HG02571 (cell line): ENCODE results near the gene MOGAT3.

ENCODE experiments used
- ATAC-seq: cut with Tn5 transposase; IDR thresholded peaks from one replicate; pipeline ENCODE4 v1.9.1; 2021; ENCODE audit warnings: mild to moderate bottlenecking, moderate library complexity; ENCODE audit not compliant: unreplicated experiment

The MOGAT3 gene

DNA sequence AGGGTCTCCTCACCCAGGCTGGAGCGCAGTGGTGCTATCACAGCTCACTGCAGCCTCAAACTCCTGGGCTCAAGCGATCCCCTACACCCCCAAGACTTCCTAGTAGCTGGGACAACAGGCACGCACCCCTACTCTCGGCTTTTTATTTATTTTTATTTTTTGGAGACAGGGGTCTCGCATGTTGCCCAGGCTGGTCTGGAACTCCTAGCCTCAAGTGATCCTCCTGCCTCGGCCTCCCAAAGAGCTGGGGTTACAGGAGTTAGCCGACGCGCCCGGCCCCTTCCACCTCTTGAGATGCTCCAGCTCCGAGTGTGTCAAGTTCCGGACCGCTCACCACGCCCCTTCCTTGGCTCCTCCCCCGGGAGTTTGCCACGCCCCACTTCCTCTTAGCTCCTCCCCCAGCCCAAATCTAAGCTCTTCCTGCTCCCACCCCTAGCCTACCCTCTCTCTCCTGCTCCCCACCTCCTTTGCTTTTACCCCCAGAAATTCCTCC is 27.0 kb downstream of the MOGAT3 start:
- no peak for ATAC-seq

DNA sequence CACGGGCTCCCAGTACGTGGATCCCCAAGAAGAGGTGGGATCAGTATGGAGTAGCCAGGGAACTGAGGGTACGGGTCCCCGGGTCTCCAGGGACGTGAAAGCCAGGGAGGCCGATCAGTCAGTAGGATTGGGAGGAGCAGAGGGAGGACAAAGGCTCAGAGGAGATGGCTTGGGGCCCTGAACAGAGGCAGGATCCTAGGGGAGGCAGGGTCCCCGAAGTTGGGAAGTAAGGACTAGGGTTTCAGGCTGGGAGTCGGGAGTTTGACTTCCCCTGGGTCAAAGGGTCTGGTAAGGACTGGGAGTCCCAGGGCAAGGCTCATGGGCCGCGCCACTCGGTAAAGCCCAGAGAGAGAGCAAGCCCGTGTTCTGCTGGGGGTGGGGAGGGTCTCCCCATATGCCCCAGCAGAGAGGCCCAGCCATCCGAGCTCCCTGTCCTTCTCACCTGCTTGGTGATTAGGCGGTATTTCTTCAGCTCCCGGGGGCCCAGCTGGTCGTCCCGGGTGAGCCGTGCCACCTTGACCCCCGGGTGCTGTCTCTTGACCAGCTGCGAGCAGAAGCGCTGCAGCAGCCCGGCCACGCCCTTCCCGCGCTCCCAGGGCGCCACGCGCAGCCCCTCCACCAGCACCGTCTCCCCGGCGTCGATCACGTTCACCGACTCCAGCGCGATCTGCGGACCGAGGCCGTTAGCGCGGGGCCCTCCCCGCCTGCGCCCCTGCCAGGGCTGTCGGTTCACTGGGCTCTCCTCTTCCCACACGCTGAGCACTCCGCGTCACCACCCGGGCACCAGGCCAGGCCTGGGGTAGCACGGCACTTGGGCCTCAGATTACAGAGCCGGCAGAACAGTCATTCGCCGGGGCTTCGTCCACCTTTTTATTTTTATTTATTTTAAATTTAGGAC is 27.7 kb downstream of the MOGAT3 start:
- no peak for ATAC-seq

DNA sequence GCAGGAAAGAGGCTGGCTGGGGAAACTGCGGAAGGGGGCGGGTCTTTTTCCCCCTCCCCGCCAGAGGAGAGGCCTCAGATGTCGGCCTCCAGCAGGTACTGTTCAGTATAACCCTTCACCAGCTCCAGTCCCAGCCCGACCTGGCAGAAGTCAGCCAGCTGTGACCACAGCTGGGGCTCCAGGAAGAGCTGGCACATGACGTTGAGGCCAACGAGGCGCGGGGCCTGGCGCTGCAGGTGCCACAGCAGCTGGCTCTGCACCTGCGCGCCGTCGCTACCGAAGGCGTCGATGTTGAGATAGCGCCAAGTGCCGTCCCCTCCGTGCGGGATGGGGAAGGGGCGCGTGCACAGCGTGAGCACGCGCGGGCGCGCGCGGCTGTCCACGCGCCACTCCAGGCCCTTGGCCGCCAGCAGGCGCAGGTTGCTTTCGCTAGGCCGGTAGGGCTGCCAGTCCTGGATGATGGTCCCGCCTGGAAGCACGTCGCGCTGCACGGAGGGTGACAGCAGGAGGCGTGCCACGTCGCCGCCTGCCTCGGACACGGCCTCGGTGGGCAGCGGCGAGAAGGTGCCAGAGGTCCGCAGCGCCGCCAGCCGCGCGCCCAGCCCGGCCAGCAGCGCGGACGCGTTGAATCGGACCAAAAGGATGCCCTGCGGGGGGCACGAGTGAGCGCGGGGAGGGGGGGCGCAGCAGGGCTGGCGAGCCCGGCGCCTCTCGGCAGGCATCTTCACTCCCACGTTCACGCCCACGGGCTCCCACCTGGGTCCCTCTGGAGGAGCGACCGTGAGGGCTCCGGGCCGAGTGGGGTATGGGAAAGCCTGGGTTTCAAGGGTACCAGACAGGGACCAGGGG is 28.6 kb downstream of the MOGAT3 start:
- ATAC-seq, result no peak

DNA sequence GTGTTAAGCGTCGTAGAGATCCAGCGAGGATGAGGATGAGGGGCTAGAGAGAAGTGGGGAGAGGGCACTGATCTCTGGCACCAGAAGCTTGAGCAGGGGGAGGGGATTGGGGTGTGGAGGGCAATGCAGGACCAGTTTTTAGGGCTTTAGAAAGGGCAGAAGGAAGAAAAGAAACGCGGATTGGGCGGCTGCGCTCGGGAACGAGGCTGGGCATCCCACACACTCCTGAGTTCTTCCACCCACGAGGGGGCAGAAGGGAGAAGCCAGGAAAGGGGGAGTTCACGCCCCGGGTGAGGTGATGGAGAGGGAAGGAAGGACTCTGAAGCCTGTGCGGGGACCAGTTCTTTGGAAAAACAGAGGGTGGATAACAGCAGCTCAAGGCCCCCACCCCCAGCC is 29.4 kb downstream of the MOGAT3 start:
- no peak for ATAC-seq

DNA sequence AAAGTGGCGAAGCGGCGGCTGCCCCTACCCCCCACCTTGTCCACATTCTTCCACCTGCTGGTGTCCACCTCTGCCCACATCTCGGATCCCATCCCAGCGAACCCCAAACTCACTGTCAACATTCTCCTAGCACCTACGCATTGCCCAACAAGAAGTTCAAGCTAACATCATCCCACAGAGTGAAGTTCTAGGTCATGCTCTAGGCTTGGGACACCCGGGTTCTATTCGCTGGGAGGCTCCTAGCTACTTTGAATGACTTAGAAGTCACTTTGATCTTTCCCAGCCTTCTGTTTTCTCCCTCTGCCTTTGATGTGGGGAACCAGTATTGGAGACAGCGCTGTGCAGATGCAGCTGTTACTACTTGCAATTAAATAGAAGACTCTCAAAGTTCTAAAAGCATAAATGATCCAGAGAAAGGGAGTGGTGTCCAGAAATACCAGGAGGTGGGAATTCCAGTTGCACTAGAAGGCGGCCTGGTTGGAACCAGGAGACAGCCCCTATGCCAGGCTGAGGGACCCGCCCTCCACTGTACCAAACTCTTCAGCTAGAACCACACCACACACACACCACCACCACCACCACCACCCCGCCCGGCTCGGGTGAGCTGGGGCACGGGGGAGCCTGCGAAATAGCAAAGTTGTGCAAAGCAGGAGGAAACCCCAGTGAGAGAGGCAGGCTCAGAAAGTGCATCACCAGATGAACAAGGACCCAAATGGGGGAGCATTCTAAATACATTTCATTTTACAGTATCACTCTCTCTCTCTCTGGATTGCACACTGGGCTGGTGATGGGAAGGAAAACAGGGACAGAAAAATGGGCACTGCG is 30.0 kb downstream of the MOGAT3 start:
- no peak for ATAC-seq

DNA sequence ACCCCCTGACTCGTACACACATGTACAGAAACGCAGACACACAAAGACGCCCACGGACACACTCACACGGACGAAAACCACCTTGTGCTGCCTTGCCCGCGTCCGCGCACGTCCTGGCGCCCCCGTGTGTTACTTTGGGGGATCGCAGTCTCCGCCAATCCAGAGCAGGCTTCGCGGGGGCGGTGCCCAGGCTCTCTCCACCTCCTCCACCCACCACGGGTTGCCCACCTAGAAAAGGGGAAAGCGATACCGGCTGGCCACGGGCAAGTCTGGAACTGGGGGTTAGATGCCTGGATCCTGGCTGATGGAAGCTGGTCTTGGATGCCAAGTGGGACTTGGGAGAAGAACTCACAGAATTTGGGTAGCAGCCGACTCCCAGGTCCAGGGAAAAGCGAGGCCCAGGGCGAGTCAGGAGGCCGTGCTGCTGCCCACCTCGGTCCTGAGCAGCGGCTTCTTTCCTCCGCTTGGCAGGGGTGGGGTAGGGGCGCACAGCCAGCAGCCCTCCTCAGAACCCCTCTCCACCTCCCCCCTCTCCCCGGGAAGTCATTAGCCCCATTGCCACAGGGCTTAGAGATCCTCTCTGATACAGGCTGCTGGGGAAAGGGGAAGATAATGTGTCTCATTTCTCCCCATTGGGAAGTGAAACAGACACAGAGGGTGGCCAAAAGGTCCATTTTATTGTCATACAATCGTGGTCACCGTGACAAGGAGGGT is 30.8 kb downstream of the MOGAT3 start:
- no peak for ATAC-seq

DNA sequence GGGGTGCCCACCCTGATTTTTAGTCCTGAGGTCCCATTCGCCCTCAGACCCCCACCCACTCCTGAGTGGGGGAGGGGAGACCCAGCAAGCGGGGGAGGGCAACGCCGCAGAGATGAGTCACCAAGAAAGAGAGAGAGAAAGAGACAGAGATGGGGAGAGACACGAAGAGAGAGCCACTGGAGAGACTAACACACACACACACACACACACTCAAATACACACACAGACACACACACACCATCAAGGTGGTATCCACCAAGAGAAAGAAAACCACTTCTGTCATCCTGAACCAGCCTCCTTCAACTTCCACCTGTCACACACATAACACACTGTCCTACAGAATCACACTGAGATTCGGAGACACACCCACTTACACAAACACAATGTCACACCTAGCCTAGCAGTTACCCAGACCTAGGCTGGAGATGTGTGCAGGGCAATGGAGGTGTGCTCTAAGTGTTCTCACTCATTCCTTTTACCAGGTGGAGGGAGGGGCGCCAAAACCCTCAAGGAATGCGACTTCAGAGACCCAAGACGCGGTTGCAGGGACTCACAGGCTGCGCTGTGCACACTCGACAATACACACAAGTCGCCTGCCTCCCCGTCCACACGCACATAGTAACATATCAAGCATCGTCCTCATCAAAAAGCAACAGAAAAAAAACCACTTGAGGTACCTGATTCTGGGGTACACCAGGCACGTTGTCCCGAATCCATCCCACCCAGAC is 31.6 kb downstream of the MOGAT3 start:
- no peak for ATAC-seq

DNA sequence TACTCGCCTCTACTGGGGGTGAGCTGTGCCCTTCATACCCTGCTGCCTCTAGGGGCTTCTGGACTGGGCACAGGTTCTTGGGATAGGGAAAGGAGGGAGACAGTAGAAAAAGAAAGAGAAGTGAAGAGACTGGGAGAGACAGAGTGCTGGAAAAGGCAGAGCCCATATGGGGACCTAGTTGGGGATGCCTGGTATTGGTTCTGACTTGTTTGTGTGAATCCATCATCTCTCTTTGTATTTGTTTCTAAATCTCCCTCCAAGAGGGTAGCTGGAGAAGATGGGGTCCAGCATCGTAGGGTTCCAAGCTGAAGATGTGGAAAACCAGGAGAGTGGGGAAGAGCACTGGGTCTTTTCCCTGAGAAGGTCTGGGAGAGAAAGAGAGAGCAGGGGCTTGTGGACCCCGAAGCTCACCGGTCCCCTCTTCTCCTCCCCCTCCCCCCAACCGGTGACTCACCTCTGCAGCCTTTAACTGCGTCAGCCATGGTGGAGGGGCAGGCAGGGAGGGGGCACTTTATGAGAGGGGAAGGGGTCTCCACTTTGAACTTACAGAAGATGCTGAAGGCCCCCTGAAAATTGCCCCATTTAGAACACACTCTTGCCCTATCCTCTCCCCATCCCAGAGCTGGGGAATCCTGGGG is 32.3 kb downstream of the MOGAT3 start:
- no peak for ATAC-seq

DNA sequence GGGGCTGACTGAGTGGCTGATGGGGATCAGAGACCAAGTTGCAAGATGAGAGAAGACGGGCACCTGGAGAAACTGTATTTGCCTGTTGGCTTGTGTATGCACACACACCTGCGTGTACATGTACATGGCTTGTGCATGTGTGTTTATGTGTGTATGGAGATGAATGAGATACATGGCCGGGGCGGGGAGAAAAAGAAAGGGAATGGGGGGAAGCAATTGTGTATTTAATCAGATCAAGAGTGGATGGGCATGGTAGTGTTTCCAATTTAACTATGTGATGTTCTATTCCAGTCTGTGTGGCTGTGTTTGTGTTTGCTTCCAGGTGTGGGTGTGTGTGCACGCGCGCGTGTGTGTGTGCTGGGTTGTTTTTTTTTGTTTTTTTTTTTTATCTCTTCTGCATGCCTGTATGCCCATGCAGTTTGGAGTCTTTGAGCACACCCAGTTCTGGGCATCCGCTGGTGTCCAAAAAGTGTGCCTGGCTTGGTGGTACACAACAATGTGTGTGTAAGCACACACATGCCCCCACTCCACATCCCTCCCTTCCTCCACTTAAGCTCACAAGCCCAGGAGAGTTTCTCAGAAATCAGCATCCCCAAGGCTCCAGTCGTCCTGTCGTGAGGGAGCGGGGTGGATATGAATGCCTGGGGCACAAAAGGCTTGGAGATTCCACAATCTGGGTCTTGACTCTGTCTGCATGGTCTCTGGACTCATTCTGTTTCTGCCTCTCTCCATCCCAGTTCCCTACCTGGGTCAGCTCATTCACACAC is 33.0 kb downstream of the MOGAT3 start:
- no peak for ATAC-seq

DNA sequence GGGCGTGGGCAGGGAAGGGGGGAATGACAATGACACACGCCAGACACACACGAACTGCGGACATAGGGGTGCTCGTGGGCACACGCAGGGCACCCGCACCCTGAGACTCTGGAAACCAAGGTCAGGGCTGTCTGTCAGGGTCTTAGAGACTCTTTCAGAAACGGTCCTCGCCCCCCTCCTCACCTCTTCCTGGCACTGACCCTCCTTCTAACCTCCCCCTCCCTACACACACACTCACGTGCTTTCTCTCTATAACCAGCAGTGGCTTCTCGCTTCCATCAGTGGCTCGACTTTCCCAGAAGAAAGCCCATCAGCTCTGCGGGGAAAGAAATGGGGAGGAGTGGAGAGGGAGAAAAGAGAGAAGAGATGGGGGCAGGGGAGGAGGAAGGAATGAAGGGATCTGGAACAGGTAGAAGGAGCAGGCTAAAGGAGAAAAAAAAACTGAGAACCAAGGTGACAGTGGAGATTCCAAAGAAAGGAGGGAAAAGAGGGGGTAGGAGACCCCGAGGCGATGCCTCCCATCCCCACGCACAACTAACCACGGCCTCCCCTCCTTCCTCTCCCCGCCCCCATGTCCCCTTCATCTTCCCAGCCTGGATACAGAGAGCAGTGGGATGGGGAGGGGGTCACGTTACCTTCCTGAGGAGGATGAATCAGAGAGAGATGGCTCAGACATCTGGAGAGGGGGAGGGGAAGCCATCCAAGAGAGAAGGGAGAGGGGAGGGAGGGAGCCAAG is 33.8 kb downstream of the MOGAT3 start:
- ATAC-seq, result no peak

DNA sequence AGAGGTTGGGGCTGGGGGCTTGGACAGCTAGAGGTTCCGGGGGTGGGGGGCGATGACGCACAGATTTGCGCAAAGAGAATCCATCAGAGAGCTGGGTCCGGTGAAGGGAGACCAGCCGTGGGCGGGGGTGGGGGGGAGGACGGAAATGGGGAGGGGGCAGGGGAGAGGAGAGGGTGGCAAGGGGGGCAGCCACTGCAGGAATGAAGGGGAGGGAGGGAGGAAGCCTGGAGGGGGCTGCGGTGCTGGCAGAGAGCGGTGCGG is 34.3 kb downstream of the MOGAT3 start:
- ATAC-seq, result no peak

DNA sequence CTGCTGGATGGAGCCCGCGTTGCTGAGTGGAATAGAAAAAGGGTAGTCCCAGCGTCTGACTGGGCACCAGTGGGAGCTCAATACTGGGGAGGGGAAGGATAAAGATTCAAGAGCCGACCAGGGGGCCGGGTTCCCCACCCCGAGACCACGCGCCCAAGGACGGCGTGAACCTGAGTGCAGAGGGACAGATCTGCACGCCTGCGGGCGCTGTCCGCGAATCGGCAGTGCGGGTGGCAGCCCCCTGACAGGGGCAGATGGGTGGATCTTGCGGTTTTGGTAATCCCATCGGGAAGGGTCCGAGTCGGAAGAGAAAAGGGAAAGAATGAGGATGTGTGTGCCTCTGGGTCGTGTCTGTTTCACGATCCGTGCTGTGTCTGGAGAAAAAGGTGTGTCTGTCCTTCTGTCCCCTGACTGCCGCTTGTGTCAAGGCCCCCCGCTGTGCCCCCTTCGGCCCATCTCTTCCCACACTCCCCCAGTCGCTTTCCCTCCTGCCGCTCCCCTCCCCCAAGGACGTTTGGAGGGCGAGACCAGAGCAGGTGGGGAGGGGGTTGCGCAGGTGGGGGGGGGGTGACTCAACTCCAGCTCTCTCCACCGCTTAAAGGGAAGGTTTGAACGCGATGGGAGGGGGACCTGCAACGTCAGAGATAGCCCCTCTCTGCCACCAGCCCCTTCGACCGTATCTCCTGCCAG is 34.7 kb downstream of the MOGAT3 start:
- ATAC-seq, result no peak

DNA sequence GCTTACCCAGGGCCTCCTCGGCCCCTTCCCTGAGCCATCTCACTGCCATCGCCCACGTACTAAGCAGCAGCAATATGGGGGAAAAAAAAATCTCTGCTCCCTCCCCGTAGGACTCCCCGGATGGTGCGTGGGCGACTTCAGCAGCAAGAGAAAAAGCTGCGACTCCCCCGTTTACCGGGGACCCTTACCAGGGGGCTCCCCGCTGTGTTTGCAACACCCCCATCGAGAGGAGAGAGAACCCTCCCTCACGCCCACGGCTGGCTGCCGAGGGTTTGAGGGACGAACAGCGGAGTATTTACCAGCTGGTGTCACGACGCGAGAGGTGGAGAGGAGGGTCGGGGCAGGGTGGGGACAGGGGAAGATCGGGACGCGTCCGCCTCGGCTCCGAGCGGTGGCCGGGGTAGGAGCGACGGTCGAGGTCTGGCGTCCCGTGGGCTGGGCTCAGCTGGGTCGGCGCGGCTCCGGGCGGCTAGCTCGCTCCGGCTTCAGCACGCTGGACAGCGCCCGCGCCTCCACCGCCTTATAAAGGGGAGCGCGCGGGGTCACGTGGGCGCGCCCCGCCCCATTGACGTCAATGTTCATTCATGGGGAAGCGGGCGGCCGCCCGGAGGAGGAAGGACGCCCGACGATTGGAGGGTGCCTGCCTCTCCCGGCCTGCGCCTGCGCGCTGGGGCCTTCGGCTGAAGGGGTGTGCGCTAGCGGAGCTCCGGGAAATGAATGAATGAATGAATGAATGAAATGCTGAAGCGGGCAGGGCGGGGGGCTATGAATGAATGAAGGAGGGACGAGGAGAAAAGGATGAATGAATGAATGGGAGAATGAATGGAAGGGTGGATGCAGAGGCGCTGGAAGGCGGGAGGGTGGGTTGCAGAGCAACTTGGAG is 35.5 kb downstream of the MOGAT3 start, which contains the start of gene VGF:
TSS of gene VGF (minus strand) at position 495 of the 883 bp plus-strand sequence. CDS start 726 bp downstream, outside the sequence.
- ATAC-seq, result peak; percentile 72

DNA sequence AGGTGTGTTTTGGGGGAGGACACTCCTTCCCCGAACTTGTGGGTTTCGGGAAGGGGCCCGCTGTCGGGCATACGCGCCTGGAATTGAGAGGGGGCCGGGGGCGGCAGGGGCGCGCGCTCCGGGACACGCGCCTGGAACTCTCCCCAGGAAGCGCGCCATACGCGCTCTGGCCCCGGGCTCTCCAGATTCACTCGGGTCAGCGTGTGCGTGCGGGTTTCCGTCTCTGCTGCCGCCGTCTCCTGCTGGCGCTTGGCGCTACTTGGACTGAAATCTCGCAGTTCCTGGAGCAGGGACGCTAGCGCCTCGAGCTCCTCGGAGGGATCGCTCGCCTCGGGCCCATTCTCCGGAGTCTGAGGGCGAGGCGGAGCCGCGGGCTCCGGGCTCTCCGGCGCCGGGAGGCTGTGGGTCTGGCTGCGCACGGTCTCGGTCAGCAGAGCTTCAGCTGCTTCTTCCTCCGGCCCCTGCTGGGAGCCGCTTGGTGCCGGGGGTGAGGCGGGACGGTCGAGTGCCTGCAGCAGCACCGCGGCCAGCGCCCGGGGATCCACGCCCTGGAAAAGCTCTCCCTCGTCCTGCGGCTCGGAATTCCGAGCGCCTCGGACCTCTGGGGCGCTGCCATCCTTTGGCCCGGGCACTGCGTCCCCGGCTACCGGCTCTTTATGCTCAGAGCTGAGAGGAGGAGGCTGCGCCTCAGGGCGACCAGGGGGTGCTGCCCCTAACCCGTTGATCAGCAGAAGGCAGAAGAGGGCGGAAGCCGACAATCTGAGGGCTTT is 36.6 kb downstream of the MOGAT3 start:
- ATAC-seq, result no peak

DNA sequence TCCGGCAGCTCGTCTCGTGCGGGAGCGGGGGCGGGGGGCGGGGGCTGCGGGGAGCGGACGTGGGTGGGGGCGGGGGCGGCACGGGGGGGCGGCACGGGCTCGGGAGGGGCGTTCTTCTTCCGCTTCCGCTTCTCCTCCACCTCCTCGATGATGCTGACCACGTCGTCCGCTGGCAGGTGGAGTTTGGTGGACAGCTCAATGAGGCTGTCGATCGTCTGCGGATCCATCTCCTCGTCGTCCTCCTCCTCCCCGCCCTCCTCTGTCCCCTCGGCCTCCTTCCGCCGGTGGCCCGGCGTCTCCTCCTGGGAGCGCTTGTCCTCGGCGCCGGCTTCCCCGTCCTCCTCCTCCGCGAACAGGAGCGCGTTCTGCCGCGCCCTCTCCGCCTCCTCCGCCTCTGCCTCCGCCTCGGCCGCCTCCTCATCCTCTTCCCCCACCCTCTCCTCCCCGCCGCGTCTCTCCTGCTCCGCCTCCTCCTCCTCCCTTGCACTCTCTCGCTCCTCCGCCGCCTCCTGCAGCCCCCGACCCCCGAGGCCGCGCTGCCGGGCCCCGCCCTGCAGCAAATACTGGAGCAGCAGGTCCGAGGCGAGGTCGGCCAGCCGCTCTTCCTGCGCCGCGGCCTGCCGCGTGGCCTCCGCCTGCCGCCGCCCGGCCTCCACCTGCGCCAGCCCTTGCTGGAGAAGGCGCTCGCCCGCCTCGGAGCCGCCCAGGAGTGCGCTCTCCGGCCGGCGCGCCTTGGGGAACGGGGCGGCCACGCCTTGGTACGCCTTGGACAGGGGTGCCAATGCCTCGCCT is 37.4 kb downstream of the MOGAT3 start:
- ATAC-seq, result no peak
